GM21447 (cell line): ENCODE data around the gene PTPN3.

ENCODE experiments used
- ATAC-seq: cut with Tn5 transposase; IDR thresholded peaks from one replicate; pipeline ENCODE4 v1.9.1; 2021; ENCODE audit not compliant: unreplicated experiment

PTPN3 gene

GRCh38 chr9:109507421-109507838 lies 9.3 kb upstream of the PTPN3 start:
- no peak for ATAC-seq

GRCh38 chr9:109506097-109506712 lies 8.1 kb upstream of the PTPN3 start:
- no peak for ATAC-seq

GRCh38 chr9:109504689-109505088 lies 6.6 kb upstream of the PTPN3 start:
- no peak for ATAC-seq

- ATAC-seq = no peak
These were observed 2.4 kb upstream of the PTPN3 start for GRCh38 chr9:109500421-109500974.

GRCh38 chr9:109499631-109500410 lies 1.7 kb upstream of the PTPN3 start:
- no peak for ATAC-seq

- ATAC-seq = no peak
These were observed 1.1 kb upstream of the PTPN3 start for GRCh38 chr9:109499093-109499630.

GRCh38 chr9:109497226-109498153 lies 617 bp downstream of the PTPN3 start:
- ATAC-seq = no peak

- no peak for ATAC-seq
These were observed 1.3 kb downstream of the PTPN3 start for GRCh38 chr9:109496841-109497225.

- no peak for ATAC-seq
These were observed 1.9 kb downstream of the PTPN3 start for GRCh38 chr9:109496218-109496617.

- no peak for ATAC-seq
These were observed 4.5 kb downstream of the PTPN3 start for GRCh38 chr9:109493648-109494047.

- ATAC-seq = no peak
These were observed 6.5 kb downstream of the PTPN3 start for GRCh38 chr9:109491590-109491989.

GRCh38 chr9:109488791-109489492 lies 9.2 kb downstream of the PTPN3 start:
- no peak for ATAC-seq

- no peak for ATAC-seq
These were observed 9.8 kb downstream of the PTPN3 start for GRCh38 chr9:109488351-109488750.

GRCh38 chr9:109487247-109487646 lies 10.9 kb downstream of the PTPN3 start:
- ATAC-seq = no peak

- ATAC-seq = no peak
These were observed 14.2 kb downstream of the PTPN3 start for GRCh38 chr9:109483744-109484429.

GRCh38 chr9:109482391-109482916 lies 15.7 kb downstream of the PTPN3 start:
- no peak for ATAC-seq

- no peak for ATAC-seq
These were observed 16.3 kb downstream of the PTPN3 start for GRCh38 chr9:109481856-109482255.

- no peak for ATAC-seq
These were observed 18.3 kb downstream of the PTPN3 start for GRCh38 chr9:109479822-109480221.

- ATAC-seq = no peak
These were observed 19.3 kb downstream of the PTPN3 start for GRCh38 chr9:109478665-109479380.
